Left ventricle myocardium superior (tissue), 1 donor: Measurements from ENCODE around the gene CD27. TPM values are rescaled to one million over a fixed set of nuclear protein-coding genes. Genes with fewer than 3 reads are reported as not detected.
"Not testable (repeated sequence)": the region's sequence is repeated elsewhere in the genome, so short reads cannot be mapped to it uniquely, and the experiment has no call there.

ENCODE experiments used
- ATAC-seq: fragments of 200-7000 bp; cut with Tn5 transposase; one replicate; pipeline ENCODE4 v1.9.1; 2020; ENCODE audit warnings: mild to moderate bottlenecking, moderate library complexity
- DNase-seq: peaks from one replicate; pipeline ENCODE4 v3.0.0-alpha.2; 2020
- intact Hi-C: fragments of 100-400 bp; cut with micrococcal nuclease; formaldehyde crosslinking; loops from one replicate; pipeline ENCODE4 v1.11.0; 2022
- total RNA-seq: library from RNA; stranded (reverse); fragmentation: NEBNext Ultra II Directional; extraction: Animal tissue kit (Norgen Biotek cat#: 25700); gene quantifications from one replicate; pipeline ENCODE4 v1.2.1, GENCODE V29; 2021
- donor health status: DM: no; HTN: yes; CAD: no; lungs with severe emphysema.

The CD27 gene
- total RNA-seq, 1 donor from 2014 or later, result 0.20 TPM

DNA sequence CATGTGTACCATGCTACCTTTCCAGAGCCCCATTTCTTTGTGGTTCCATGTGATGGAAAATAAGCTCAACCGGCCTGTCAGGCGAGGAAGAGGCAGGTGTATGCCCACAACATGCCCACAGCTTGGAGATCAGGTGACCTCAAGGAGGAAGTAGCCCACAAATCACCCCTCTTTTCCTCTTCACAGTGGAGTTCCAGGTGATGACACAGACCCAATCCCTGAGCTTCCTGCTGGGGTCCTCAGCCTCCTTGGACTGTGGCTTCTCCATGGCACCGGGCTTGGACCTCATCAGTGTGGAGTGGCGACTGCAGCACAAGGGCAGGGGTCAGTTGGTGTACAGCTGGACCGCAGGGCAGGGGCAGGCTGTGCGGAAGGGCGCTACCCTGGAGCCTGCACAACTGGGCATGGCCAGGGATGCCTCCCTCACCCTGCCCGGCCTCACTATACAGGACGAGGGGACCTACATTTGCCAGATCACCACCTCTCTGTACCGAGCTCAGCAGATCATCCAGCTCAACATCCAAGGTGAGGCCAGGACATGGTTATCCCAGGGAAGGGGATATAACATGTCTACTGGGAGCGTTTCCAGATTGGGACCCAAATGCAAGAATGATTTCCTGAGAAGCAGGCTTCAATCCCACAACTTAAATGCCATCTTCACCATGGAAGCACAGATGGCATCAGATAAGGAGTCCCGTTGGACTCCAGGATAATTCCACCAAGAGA, 12.6 kb downstream of the CD27 start:
- DNase-seq, result no peak
- ATAC-seq, result no peak
- intact Hi-C loops, result no loop called here

DNA sequence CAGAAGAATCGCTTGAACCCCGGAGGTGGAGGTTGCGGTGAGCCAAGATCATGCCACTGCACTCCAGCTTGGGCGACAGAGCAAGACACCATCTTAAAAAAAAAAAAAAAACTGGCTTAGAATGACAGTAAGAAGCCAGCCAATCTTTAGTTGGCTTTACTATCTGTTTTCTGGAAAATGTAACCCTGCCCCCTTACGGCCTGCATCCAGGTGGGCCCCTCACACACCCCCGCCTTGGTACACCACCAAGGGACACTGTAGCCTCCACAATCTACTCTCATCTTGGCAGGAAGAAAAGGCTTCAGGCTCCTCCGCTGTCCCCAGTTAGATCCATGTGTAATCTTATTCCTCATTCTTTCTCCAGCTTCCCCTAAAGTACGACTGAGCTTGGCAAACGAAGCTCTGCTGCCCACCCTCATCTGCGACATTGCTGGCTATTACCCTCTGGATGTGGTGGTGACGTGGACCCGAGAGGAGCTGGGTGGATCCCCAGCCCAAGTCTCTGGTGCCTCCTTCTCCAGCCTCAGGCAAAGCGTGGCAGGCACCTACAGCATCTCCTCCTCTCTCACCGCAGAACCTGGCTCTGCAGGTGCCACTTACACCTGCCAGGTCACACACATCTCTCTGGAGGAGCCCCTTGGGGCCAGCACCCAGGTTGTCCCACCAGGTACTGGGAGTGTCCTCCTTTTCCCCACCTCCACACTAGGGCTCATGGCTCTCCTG, 13.7 kb downstream of the CD27 start:
- intact Hi-C loops, result no loop called here
- ATAC-seq, result no peak
- DNase-seq, result no peak

DNA sequence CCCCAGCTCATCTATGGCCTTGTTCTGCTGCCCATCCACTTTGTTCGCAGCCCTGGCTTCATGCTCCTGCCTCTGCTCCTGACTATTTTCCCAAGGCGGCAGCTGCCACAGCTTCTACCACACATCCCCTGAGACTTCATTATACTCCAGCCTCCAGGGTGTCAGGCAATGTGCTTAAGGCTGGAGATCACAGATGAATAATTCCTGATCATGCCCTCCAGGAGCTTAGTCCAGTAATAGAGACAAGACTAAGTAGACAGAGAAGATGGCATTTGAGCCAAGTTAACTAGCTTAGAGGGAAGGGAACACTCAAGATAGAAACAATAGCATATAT, 14.2 kb downstream of the CD27 start:
- DNase-seq (no peak), ATAC-seq (no peak)
- intact Hi-C loops, result no loop called here

DNA sequence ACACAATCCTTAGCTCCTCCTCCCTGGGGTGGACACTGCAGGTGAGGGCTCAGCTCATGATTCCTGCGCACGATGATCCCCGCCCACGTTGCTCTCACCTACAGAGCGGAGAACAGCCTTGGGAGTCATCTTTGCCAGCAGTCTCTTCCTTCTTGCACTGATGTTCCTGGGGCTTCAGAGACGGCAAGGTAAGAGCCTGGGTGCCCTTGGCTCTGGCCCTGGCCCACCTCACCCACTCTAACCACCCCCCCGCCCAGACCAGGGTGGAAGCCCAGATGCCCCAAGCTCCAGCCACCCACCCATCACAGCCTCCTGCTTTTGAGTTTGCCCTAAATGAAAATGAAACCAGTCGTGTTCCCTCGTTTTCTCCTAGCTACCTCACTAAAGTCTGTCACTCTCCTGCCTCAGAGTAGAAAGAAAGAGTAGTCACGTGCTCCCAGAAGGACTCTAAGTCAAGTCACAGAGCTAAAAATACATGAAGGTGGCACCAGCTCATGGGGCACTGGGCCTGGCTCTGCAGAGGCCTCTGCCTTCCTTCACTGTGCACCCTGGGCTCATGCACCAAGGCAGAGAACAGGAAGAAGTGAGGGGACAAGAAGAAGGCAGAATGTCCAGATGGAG, 16.1 kb downstream of the CD27 start:
- ATAC-seq (peak; percentile 78), DNase-seq (no peak)
- intact Hi-C loops, result no loop called here

DNA sequence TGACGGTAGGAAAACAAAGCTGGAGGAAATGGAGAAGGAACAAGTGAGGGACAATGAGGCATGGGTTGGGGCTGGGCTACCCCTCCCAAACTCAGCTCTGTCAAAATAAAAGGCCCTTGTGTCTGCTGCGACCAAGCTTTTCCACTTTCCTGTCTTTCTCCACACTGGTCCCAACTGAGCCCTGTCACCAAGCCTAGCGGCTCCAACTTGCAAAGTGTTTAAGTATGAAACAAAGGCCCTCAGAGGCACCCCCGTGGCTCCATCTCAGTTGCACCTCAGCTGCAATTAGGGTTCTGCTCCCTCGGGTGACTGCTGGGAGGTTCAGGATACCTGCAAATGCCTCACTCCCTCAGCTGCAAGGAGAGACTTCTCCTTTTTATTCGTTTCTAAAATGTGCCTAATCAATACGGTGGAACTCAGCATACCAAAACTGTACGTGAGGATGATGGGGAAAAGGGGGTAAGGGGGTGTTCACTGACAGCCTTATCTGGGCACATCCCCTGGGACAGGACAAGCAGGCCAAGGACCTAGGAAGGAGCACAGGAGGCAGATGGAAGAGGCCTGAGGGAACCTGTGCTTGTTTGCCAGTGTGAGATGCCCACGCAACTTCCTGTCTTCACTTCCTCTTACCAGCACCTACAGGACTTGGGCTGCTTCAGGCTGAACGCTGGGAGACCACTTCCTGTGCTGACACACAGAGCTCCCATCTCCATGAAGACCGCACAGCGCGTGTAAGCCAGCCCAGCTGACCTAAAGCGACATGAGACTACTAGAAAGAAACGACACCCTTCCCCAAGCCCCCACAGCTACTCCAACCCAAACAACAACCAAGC, 16.9 kb downstream of the CD27 start:
- peak; percentile 43 for DNase-seq
- peak; percentile 21 for ATAC-seq
- intact Hi-C loops, result no loop called here

DNA sequence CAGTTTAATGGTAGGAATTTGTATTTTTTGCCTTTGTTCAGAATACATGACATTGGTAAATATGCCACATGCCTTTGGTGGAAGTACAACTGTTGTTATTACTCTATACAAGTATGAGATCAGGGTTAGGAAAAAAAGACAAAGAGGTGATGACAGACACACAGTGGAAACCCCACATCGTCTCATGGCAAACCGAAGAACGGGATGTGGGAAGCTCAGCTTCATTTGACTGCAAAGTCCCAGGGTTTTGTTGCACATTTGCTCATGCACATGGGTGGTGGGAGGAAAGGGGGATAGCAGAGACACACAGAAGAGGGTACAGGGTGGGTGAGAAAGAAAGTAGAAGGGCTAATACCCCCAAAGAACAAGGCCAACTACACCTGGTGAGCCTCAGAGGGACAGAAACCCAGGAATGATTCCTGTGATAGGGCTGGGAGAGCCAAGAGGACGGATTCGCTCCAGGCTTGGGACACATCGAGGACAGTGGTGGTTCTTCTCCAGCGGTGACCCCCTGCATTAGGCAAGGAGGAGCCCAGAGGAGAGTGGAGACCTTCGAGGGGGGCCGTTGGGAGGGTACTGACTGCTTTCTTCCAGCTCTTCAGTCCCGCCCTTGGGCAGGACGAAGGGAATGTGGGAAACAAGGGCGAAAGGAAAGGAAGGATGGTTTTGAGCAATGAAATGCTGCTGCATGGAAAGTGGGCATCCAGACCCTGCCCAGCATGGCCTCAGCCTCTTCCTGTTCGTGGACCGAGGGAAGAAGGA, 17.7 kb downstream of the CD27 start:
- intact Hi-C loops, result no loop called here
- ATAC-seq, result no peak
- DNase-seq, result no peak

DNA sequence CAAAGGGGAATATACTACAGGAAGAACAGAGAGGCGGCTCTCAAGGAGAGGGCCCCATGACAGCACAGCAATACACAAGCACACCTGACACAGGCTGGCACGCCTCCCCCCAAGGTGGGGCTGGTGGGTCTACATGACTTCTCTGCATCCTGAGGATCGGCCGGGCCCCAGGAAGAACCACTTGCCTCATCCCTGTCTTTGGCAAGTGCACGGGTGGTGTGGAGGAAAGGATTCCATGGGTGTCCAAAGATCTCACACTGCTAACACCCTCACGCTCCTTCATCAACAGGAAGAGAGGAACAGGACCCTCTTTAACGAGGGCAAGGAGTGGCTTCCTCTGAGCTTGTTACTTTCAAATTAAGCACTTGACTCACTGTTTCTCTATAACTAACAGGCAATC, 18.5 kb downstream of the CD27 start:
- ATAC-seq, result no peak
- intact Hi-C loops, result no loop called here

DNA sequence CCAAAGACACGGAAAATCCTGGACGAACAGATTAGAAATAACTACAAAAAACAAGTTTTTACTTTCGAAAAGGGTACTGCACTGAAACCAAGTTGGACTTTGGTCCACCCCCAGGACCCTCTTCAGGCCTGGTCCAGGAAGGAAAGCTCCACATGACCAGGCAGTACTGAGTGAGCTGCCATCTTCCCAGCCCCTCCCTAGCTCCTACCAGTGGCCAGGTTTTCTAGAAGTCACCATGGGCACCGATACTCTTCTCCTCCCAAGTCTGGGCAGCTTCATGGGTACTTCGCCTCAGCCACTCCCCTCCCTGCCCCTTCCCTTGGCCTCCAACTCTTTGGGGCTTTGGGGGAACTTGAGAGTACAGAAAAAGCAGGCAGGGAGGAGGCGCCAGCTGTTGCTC, 19.1 kb downstream of the CD27 start:
- intact Hi-C loops, result no loop called here
- ATAC-seq (no peak), DNase-seq (no peak)

More for the DNA sequence above, 18.5 kb downstream of the CD27 start:
- DNase-seq, result no peak

DNA sequence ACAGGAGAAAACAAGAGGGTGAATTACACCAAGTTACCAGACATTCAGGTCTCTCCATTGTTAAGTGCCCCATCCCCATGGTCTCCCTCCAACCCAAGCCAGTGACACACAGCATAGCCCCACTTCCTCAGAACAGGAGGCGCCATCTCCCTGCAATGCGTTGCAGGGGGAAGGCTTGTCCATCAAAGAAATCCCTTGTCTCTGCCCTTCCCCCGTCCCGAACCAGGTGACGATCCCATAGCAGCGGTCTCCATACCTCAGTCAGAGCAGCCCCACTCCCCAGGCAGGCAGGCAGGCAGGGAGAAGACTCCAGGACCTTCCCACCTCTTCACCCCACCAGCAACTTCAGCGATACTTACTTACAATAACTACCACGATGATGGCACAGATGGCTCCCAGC, 19.8 kb downstream of the CD27 start:
- ATAC-seq, result no peak
- intact Hi-C loops, result no loop called here
- DNase-seq, result no peak

DNA sequence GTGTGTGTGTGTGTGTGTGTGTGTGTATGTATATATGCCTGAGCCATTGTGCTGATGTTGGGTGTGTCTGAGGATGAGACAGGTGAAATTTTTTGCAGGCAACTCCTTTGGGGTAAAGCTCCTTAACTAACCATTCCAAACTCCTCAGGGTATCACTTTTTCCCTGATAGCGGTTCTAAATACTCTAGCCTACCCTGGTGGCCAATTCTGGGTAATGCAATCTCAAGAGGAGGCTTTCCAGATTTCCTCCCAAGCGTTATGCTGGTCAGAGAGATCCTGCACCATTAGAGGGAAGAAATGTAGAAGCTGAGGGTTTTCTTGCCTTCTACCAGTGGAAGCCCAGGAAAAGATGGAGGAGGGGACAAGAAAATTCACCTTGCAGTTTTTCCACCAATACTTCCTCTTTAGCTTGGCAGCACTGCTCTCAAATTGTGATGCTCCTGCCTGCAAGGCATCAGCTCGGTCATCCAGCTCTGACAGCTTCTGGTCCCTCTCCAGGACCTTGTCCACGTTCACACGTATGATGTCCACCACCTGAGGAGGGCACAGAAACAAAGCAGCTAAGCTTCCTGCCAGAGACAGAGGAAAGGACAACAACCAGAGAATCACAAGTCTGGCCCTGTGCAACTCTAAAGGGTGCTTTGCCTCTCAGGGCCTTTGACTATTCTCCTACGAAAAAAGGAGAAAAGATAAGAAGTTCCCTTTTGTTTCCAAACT, 20.9 kb downstream of the CD27 start:
- DNase-seq, result no peak
- intact Hi-C loops, result loop anchor here (5.0 kb wide), 1 partner anchor 43 kb away; no protein-coding TSS in a partner anchor
- ATAC-seq, result peak; percentile 25

DNA sequence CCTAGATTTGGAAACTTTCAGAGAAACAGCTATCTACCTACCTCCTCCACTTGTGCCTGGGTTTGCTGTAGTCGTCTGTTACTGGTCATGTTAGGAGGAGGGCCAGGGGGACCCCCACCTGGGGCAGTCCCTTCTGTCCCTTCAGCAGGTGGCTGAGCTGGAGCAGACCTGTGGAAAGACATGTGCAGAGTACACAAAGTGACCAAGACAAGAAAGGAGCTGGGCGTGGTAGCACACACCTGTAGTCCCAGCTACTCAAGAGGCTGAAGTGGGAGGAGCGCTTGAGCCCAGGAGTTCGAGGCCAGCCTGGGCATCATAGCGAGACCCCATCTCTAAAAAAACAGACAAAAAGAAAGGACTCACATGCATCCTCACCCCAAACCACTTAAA, 21.4 kb downstream of the CD27 start:
- intact Hi-C loops, result loop anchor here (5.0 kb wide), 1 partner anchor 44 kb away; no protein-coding TSS in a partner anchor
- no peak for DNase-seq
- no peak for ATAC-seq

DNA sequence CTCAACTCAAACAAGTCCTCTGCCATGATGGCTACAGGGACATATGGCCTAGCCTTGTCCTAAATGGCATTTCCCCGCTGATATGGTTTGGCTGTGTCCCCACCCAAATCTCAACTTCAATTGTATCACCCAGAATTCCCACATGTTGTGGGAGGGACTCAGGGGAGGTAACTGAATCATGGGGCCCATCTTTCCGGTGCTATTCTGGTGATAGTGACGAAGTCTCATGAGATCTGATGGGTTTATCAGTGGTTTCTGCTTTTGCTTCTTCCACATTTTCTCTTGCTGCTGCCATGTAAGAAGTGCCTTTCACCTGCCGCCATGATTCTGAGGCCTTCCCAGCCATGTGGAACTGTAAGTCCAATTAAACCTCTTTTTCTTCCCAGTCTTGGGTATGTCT, 22.0 kb downstream of the CD27 start:
- ATAC-seq, DNase-seq: not testable (repeated sequence)
- intact Hi-C loops, result loop anchor here (5.0 kb wide), 1 partner anchor 44 kb away; no protein-coding TSS in a partner anchor

DNA sequence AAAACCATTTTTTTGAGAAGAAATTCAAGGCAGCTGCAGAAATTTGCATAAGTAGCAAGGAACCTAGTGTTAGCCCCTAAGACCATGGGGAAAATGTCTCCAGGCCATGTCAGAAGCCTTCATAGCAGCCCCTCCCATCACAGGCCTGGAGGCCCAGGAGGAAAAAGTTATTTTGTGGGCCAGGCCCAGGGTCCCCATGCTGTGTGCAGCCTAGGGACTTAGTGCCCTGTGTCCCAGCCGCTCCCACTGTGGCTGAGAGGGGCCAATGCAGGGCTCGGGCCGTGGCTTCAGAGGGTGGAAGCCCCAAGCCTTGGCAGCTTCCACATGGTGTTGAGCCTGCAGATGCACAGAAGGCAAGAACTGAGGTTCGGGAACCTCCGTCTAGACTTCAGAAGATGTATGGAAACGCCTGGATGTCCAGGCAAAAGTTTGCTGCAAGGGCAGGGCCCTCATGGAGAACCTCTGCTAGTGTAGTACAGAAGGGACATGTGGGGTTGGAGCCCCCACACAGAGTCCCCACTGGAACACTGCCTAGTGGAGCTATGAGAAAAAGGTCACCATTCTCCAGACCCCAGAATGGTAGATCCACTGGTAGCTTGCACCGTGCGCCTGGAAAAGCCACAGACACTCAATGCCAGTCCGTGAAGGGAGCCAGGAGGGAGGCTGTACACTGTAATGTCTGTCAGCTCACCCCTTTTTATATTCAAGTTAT, 23.0 kb downstream of the CD27 start:
- intact Hi-C loops, result loop anchor here (5.0 kb wide), 1 partner anchor 45 kb away; no protein-coding TSS in a partner anchor
- not testable (repeated sequence) for ATAC-seq, DNase-seq

DNA sequence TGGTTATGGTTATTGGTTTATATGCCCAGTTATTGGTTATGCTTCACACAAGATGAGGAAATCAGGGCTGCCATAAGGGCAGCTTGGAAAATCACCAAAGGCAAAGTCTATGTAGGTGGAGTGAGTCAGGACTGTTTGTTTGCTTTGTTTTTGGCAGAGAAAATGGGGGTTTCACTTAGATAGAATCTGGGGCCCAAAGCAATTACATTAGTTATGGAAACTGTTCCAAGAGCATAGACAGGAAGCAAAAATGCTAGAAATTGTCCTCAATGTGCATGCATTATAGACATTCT, 23.5 kb downstream of the CD27 start:
- ATAC-seq, result no peak
- no peak for DNase-seq
- intact Hi-C loops, result loop anchor here (5.0 kb wide), 1 partner anchor 46 kb away; no protein-coding TSS in a partner anchor

DNA sequence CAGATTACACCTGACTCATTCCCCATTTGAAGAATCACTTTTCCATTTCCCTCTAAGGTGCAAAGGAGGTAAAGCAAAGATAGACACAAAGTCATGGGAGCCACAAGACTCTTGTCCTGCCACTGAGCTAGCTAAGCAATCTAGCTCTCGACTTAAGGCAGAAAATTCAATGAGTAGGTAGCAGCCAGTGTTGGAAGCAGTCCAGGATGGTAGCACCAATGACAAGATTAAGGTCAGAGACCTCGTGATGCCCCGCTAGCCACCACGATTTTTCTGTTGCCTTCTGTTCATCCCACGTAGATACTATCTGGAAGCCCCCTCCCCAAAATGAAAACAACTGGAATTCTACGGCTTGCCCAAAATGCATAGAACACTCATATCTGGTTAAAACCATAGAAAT, 24.3 kb downstream of the CD27 start:
- intact Hi-C loops, result loop anchor here (5.0 kb wide), 1 partner anchor 47 kb away; no protein-coding TSS in a partner anchor
- no peak for ATAC-seq

DNA sequence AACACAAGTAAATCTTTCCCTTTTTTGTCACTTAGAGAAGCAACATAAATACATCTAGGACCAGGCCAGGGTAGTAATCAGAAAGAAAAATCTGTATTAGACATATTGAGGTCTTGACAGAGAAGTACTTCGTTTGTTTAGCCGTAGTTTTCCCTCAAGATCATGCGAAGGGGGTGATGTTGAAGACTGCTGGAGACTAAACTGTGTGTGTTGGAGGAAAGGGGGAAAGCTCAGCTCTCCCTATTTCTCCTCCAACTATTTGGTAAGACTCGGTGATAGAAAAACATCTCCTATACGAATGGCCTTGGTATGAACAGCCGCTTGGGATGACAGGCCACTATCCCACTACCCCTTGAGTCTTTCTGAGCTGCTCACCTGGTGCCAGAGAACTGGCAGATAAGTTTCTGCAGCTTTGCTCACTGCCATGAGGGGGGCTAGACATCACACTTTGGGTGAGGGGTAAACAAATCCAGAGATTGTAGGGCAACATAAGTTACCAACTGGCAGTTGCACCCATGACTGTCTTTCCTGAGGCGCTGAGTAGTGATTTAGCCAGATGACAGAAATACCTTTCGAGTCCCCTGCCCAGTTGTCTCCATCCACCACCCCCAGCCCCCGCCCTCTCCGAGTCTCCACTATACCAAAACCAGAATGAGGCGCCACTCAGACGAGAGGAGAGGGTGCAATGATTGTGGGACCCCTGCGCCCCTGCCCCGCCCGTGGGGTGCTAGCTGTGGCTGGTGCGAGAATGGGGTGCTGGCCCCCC, 25.0 kb downstream of the CD27 start:
- DNase-seq, result no peak
- intact Hi-C loops, result loop anchor here (5.0 kb wide), 1 partner anchor 47 kb away; no protein-coding TSS in a partner anchor
- ATAC-seq, result no peak

More for the DNA sequence above, 24.3 kb downstream of the CD27 start:
- DNase-seq, result no peak
